A549 (cell line): ENCODE results near the gene LIN37. TPM values are rescaled to one million over a fixed set of nuclear protein-coding genes. Genes with fewer than 3 reads are reported as not detected.

Experiments used
- ATAC-seq, 2 experiments: fragments of 200-7000 bp in 1 of 2; fragments of >200 bp in 1 of 2; cut with Nextera tagmentation in 1 of 2; cut with Tn5 transposase in 1 of 2; 3 replicates each; pipeline versions ENCODE4 v1.8.0 to v1.9.1; 2018 to 2020; ENCODE audit warnings: mild to moderate bottlenecking in 1 of 2, moderate library complexity in 1 of 2
- CTCF ChIA-PET: fragments of 300-600 bp; sonication (Branson Sonifier 250); formaldehyde crosslinking; extraction: SDS; loops from one replicate; lab custom pipeline; 2021; ENCODE audit warnings: antibody characterized with exemption, inconsistent platforms; lab: Yijun Ruan, JAX
- POLR2A ChIA-PET: fragments of 350-600 bp; formaldehyde crosslinking; extraction: SDS; loops from one replicate; lab custom pipeline; 2021; ENCODE audit warnings: antibody characterized with exemption, inconsistent platforms; lab: Yijun Ruan, JAX
- DNase-seq, 2 experiments: peaks; one replicate each; pipeline versions ENCODE4 v3.0.0 to v3.0.0-alpha.2; 2011 to 2016; ENCODE audit warnings: low read depth in 1 of 2, low spot score in 1 of 2
- FAIRE-seq: peaks from 2 replicates; lab custom pipeline; 2011; peaks lifted over from hg19 to GRCh38; lab: Jason Lieb, UNC
- H3K27ac ChIP-seq, 2 experiments: fragments of >200 bp; sonication (Bioruptor Twin); formaldehyde crosslinking; 3 replicates each; pipeline ENCODE4 v1.5.1; 2016 to 2017
- H3K4me1 ChIP-seq: fragments of >200 bp; sonication (Bioruptor Twin); formaldehyde crosslinking; 3 replicates; pipeline ENCODE4 v1.6.1; 2016
- H3K4me2 ChIP-seq: fragments of >200 bp; sonication (Bioruptor Twin); formaldehyde crosslinking; 3 replicates; pipeline ENCODE4 v1.6.1; 2016
- H3K4me3 ChIP-seq: fragments of >200 bp; sonication (Bioruptor Twin); formaldehyde crosslinking; 3 replicates; pipeline ENCODE4 v1.5.1; 2016
- H3K9me3 ChIP-seq: fragments of >200 bp; sonication (Bioruptor Twin); formaldehyde crosslinking; 3 replicates; pipeline ENCODE4 v1.6.1; 2016
- ATOH8 ChIP-seq: fragments of 250-450 bp; sonication (Bioruptor Pico); IDR thresholded peaks from 2 replicates; pipeline ENCODE4 v1.5.0; 2020; ENCODE audit warnings: low read depth, mild to moderate bottlenecking, moderate library complexity
- CHD2 ChIP-seq: fragments of 150-350 bp; IDR thresholded peaks from 2 replicates; pipeline ENCODE4 v1.6.1; 2014; ENCODE audit warnings: low read length; ENCODE audit not compliant: partially characterized antibody
- EHMT2 ChIP-seq: fragments of 200-600 bp; sonication (generic); IDR thresholded peaks from 2 replicates; pipeline ENCODE4 v1.6.1; 2016; ENCODE audit warnings: antibody characterized with exemption, low read depth, mild to moderate bottlenecking, moderate library complexity
- ELK1 ChIP-seq: fragments of 150-350 bp; IDR thresholded peaks from 2 replicates; pipeline ENCODE4 v1.6.1; 2014; ENCODE audit warnings: low read depth, mild to moderate bottlenecking, low read length
- FOSB ChIP-seq: fragments of 250-450 bp; sonication (Bioruptor Pico); IDR thresholded peaks from 2 replicates; pipeline ENCODE4 v1.5.0; 2020; ENCODE audit warnings: mild to moderate bottlenecking, moderate library complexity
- FOSL2 ChIP-seq, 2 experiments: fragments of 450-650 bp in 1 of 2; fragments of >200 bp in 1 of 2; sonication (Bioruptor Twin) in 1 of 2; formaldehyde crosslinking; IDR thresholded peaks; 2 replicates each; pipeline versions ENCODE4 v1.5.0 to v1.6.1; 2016 to 2020; ENCODE audit warnings: mild to moderate bottlenecking in 1 of 2, moderate library complexity in 1 of 2
- FOXS1 ChIP-seq: fragments of 250-450 bp; sonication (Bioruptor Pico); IDR thresholded peaks from 2 replicates; pipeline ENCODE4 v1.5.0; 2020; ENCODE audit warnings: mild to moderate bottlenecking, moderate library complexity
- HOXB13 ChIP-seq: fragments of 250-450 bp; sonication (Bioruptor Pico); IDR thresholded peaks from 2 replicates; pipeline ENCODE4 v1.5.0; 2020; ENCODE audit warnings: low read depth, mild to moderate bottlenecking, moderate library complexity
- JUNB ChIP-seq: fragments of >200 bp; sonication (Bioruptor Twin); formaldehyde crosslinking; IDR thresholded peaks from 2 replicates; pipeline ENCODE4 v1.6.1; 2016
- KDM5A ChIP-seq: fragments of 200-600 bp; sonication (generic); IDR thresholded peaks from 2 replicates; pipeline ENCODE4 v1.6.1; 2016; ENCODE audit warnings: antibody characterized with exemption, mild to moderate bottlenecking
- MAFK ChIP-seq: fragments of 450-650 bp; IDR thresholded peaks from 2 replicates; pipeline ENCODE4 v1.6.1; 2014; ENCODE audit not compliant: partially characterized antibody
- PBX3 ChIP-seq: IDR thresholded peaks from 2 replicates; pipeline ENCODE4 v1.6.1; 2012
- PHF8 ChIP-seq: fragments of 200-600 bp; sonication (generic); IDR thresholded peaks from 2 replicates; pipeline ENCODE4 v1.6.1; 2016; ENCODE audit warnings: low read depth, mild to moderate bottlenecking, antibody characterized with exemption, moderate library complexity, borderline replicate concordance
- RARB ChIP-seq: fragments of 250-450 bp; sonication (Bioruptor Pico); IDR thresholded peaks from 2 replicates; pipeline ENCODE4 v1.8.0; 2021; ENCODE audit warnings: mild to moderate bottlenecking, moderate library complexity
- RCOR1 ChIP-seq: fragments of 150-350 bp; IDR thresholded peaks from 2 replicates; pipeline ENCODE4 v1.6.1; 2014; ENCODE audit warnings: antibody characterized with exemption, low read length, low read depth
- RNF2 ChIP-seq: fragments of 200-600 bp; sonication (generic); IDR thresholded peaks from 2 replicates; pipeline ENCODE4 v1.6.1; 2016; ENCODE audit warnings: low read depth, mild to moderate bottlenecking, antibody characterized with exemption, moderate library complexity, borderline replicate concordance
- ZNF302 ChIP-seq: fragments of 250-450 bp; sonication (Bioruptor Pico); IDR thresholded peaks from 2 replicates; pipeline ENCODE4 v1.9.0; 2021; ENCODE audit warnings: inconsistent platforms, mild to moderate bottlenecking, moderate library complexity
- WGBS: methylation state at CpG from one replicate; pipeline ENCODE4 v1.1.6; 2017; ENCODE audit errors: missing lambda C conversion rate; 5-methylcytosine and 5-hydroxymethylcytosine counted together
- polyA plus RNA-seq, 4 experiments: library from polyadenylated mRNA; depleted of rRNA in 3 of 4; stranded (reverse); fragments of >200 nt; fragmentation: RNase III in 1 of 4; extraction: RNeasy Plus Mini Kit Qiagen cat#74134 plus additional on column Dnase treatment in 1 of 4; gene quantifications; 2 replicates in 3 of 4; 3 replicates in 1 of 4; pipeline ENCODE4 v1.2.3, GENCODE V29; 2011 to 2017

The LIN37 gene
- polyA plus RNA-seq, 2 of the 4 experiments (the other 2 are of a cell fraction) = 8.1 to 23.1 TPM

- H3K27ac ChIP-seq = no peak overlapping the region
- no peak for TF ChIP-seq RNF2
- TF ChIP-seq EHMT2 = no peak
- TF ChIP-seq ELK1 = no peak
- no peak for TF ChIP-seq CHD2
- no peak for TF ChIP-seq MAFK
- TF ChIP-seq PHF8 = no peak
- TF ChIP-seq PBX3 = no peak
- no peak for TF ChIP-seq FOSL2 (IDR thresholded peaks at IDR 0.05)
- no peak for TF ChIP-seq FOSL2 (CRISPR knock-in tag; IDR thresholded peaks at IDR 0.05)
- TF ChIP-seq JUNB = no peak
- no peak overlapping the region for H3K4me2 ChIP-seq
- CTCF ChIA-PET = interaction anchor here (0.5 to 1.9 kb wide), 4 partner anchors 19 to 146 kb away, joined by 3 to 4 read pairs (median 3); no protein-coding TSS in a partner anchor
- WGBS = 81% methylated on average over 28 of the region's 45 CpGs
- DNase-seq = no peak
- POLR2A ChIA-PET = no interaction called here
- H3K4me1 ChIP-seq = no peaks in the 10 kb centered on the region
- ATAC-seq = no peak
- no peak overlapping the region for H3K4me3 ChIP-seq
- H3K9me3 ChIP-seq = no peaks in the 10 kb centered on the region
- no peak for FAIRE-seq
These were observed 36.3 kb downstream of the LIN37 start for GRCh38 chr19:35784503-35785338.

- no peaks in the 10 kb centered on the region for H3K4me1 ChIP-seq
- no peak overlapping the region for H3K4me3 ChIP-seq
- ChIA-PET CTCF (interaction anchor here (1.9 to 5.9 kb wide), 2 partner anchors 8 to 19 kb away, joined by 4 to 23 read pairs; no protein-coding TSS in a partner anchor), POLR2A (no interaction called here)
- TF ChIP-seq RARB (CRISPR knock-in tag) (no peak), JUNB (no peak), KDM5A (no peak), FOXS1 (CRISPR knock-in tag) (no peak), ATOH8 (CRISPR knock-in tag) (no peak), ZNF302 (no peak), HOXB13 (no peak), FOSB (CRISPR knock-in tag) (no peak), MAFK (no peak), RCOR1 (no peak), PHF8 (no peak), FOSL2 (IDR thresholded peaks at IDR 0.05) (no peak), FOSL2 (CRISPR knock-in tag; IDR thresholded peaks at IDR 0.05) (no peak)
- no peak for FAIRE-seq
- no peak for ATAC-seq
- no peak overlapping the region for H3K27ac ChIP-seq
- no peaks in the 10 kb centered on the region for H3K9me3 ChIP-seq
- 92% methylated on average over 10 of the region's 10 CpGs for WGBS
- DNase-seq = no peak
- H3K4me2 ChIP-seq = no peak overlapping the region
These were observed 36.9 kb downstream of the LIN37 start for GRCh38 chr19:35785339-35785627.
